GM12878 (cell line): ENCODE results near the gene PUDP. TPM values are rescaled to one million over a fixed set of nuclear protein-coding genes. Genes with fewer than 3 reads are reported as not detected.

ENCODE experiments used
- ATAC-seq: fragments of 200-7000 bp; cut with Tn5 transposase; 3 replicates; pipeline ENCODE4 v1.9.1; 2020; ENCODE audit warnings: mild to moderate bottlenecking, moderate library complexity
- BruUV-seq: library from RNA; stranded (reverse); fragments of 400-500 nt; replicated peaks from 2 replicates; lab custom pipeline; 2021; lab: Mats Ljungman, UMichigan
- CTCF ChIA-PET: fragments of 300-600 bp; sonication (Branson Sonifier 250); formaldehyde crosslinking; extraction: SDS; loops from one replicate; lab custom pipeline; 2021; ENCODE audit warnings: inconsistent platforms; lab: Yijun Ruan, JAX
- POLR2A ChIA-PET: fragments of 350-600 bp; formaldehyde crosslinking; extraction: SDS; loops from one replicate; lab custom pipeline; 2021; ENCODE audit warnings: inconsistent platforms; lab: Charles Lee
- RAD21 ChIA-PET: fragments of 300-600 bp; sonication (Branson Sonifier 250); formaldehyde crosslinking; loops from one replicate; lab custom pipeline; 2023; ENCODE audit warnings: antibody characterized with exemption; ENCODE audit not compliant: unreplicated experiment; lab: Charles Lee
- SMC1A ChIA-PET: fragments of 300-600 bp; sonication (Branson Sonifier 250); formaldehyde crosslinking; loops from one replicate; lab custom pipeline; 2023; ENCODE audit not compliant: unreplicated experiment, uncharacterized antibody; lab: Charles Lee
- DNase-seq: peaks from one replicate; pipeline ENCODE4 v3.0.0-alpha.2; 2011; ENCODE audit warnings: low read depth, low spot score
- FAIRE-seq: peaks from 3 replicates; lab custom pipeline; 2011; peaks lifted over from hg19 to GRCh38; lab: Jason Lieb, UNC
- H2AFZ ChIP-seq: 2 replicates; pipeline ENCODE4 v1.6.0; 2011; ENCODE audit warnings: low read depth, low read length, control low read depth; ENCODE audit not compliant: control insufficient read depth
- H3K27ac ChIP-seq: 2 replicates; pipeline ENCODE4 v1.5.1; 2011; ENCODE audit warnings: control low read depth; ENCODE audit not compliant: control insufficient read depth, insufficient read depth
- H3K27me3 ChIP-seq, 2 experiments: replicated peaks in 1 of 2; 2 replicates each; pipeline versions ENCODE4 v1.6.0 to v1.6.1; 2011; ENCODE audit warnings: low read length in 1 of 2; ENCODE audit not compliant: control insufficient read depth in 2 of 2, insufficient read depth in 2 of 2
- H3K36me3 ChIP-seq, 2 experiments: 2 replicates each; pipeline ENCODE4 v1.5.1; 2011; ENCODE audit warnings: low read length in 1 of 2; ENCODE audit not compliant: control insufficient read depth in 2 of 2, insufficient read depth in 2 of 2
- H3K4me1 ChIP-seq: 2 replicates; pipeline ENCODE4 v1.6.1; 2011; ENCODE audit warnings: mild to moderate bottlenecking, low read length, moderate library complexity, mixed read lengths; ENCODE audit not compliant: control insufficient read depth, insufficient read depth
- H3K4me2 ChIP-seq: 2 replicates; pipeline ENCODE4 v1.6.0; 2011; ENCODE audit warnings: control low read depth; ENCODE audit not compliant: control insufficient read depth, insufficient read depth
- H3K4me3 ChIP-seq: fragments of 200-600 bp; sonication (generic); 2 replicates; pipeline ENCODE4 v1.5.1; 2016
- H3K79me2 ChIP-seq: 2 replicates; pipeline ENCODE4 v1.6.0; 2011; ENCODE audit warnings: low read length; ENCODE audit not compliant: control insufficient read depth, insufficient read depth
- H3K9ac ChIP-seq: 2 replicates; pipeline ENCODE4 v1.8.0; 2011; ENCODE audit warnings: low read length, control low read depth, mixed read lengths; ENCODE audit not compliant: control insufficient read depth, insufficient read depth
- H3K9me3 ChIP-seq: replicated peaks from 3 replicates; pipeline ENCODE4 v1.5.1; 2011; ENCODE audit warnings: mild to moderate bottlenecking, low read length; ENCODE audit not compliant: control insufficient read depth, insufficient read depth
- H4K20me1 ChIP-seq: 2 replicates; pipeline ENCODE4 v1.6.0; 2011; ENCODE audit not compliant: control insufficient read depth, insufficient read depth
- BHLHE40 ChIP-seq, 2 experiments: fragments of 450-650 bp in 1 of 2; IDR thresholded peaks; 2 replicates each; pipeline ENCODE4 v1.6.1; 2011 to 2017; ENCODE audit warnings: low read depth in 2 of 2, borderline replicate concordance in 1 of 2, improper control_type of control experiment in 1 of 2, low read length in 1 of 2, mild to moderate bottlenecking in 1 of 2
- NFYB ChIP-seq: IDR thresholded peaks from 2 replicates; pipeline ENCODE4 v1.6.1; 2011; ENCODE audit warnings: low read depth, mild to moderate bottlenecking, low read length, improper control_type of control experiment, moderate library complexity; ENCODE audit not compliant: insufficient read depth
- PAX8 ChIP-seq: fragments of 450-650 bp; IDR thresholded peaks from 2 replicates; pipeline ENCODE4 v1.6.1; 2017; ENCODE audit warnings: mild to moderate bottlenecking, moderate library complexity
- ZNF24 ChIP-seq: fragments of 450-650 bp; IDR thresholded peaks from 2 replicates; pipeline ENCODE4 v1.6.1; 2017; ENCODE audit warnings: antibody characterized with exemption, mild to moderate bottlenecking
- WGBS: methylation state at CpG from one replicate; pipeline ENCODE4 v1.1.6; 2016; ENCODE audit warnings: low lambda C conversion rate; ENCODE audit not compliant: insufficient replicate concordance, insufficient coverage; ENCODE audit errors: missing lambda C conversion rate; 5-methylcytosine and 5-hydroxymethylcytosine counted together
- in situ Hi-C: fragments of 300-500 bp; cut with MboI; formaldehyde crosslinking; loops from 9 replicates; pipeline ENCODE4 v1.14.3; 2018; ENCODE audit warnings: mixed read lengths
- intact Hi-C: fragments of 100-400 bp; cut with micrococcal nuclease; formaldehyde crosslinking; loops from one replicate; pipeline ENCODE4 v1.14.2; 2022; ENCODE audit not compliant: unreplicated experiment
- polyA plus RNA-seq, 11 experiments: library from polyadenylated mRNA; depleted of rRNA in 4 of 11; unstranded in 6 of 11; stranded (reverse) in 5 of 11; fragments of >200 nt; fragmentation: Nextera tagmentation in 4 of 11; fragmentation: Illumina TruSeq in 1 of 11; extraction: Ambion mirVana in 4 of 11; extraction: Trizol in 1 of 11; gene quantifications; 1 replicate in 1 of 11; 2 replicates in 10 of 11; pipeline versions ENCODE4 v1.2.1 to v1.2.3, GENCODE V29; 2011 to 2016; ENCODE audit warnings: inconsistent platforms in 2 of 11, missing spikeins in 2 of 11, low read depth in 1 of 11
- total RNA-seq, 4 experiments: library from RNA; depleted of rRNA in 3 of 4; stranded (reverse); fragments of >200 nt in 3 of 4; fragmentation: Illumina TruSeq in 1 of 4; extraction: Trizol in 1 of 4; gene quantifications; 2 replicates each; pipeline versions ENCODE4 v1.2.1 to v1.2.3, GENCODE V29; 2013 to 2021

PUDP gene
- total and polyA plus RNA-seq, 10 of the 15 experiments (the other 5 are each of a cell fraction or from before 2014, with no cell fraction given): 30.8 to 83.5 (median 61.7) TPM

DNA sequence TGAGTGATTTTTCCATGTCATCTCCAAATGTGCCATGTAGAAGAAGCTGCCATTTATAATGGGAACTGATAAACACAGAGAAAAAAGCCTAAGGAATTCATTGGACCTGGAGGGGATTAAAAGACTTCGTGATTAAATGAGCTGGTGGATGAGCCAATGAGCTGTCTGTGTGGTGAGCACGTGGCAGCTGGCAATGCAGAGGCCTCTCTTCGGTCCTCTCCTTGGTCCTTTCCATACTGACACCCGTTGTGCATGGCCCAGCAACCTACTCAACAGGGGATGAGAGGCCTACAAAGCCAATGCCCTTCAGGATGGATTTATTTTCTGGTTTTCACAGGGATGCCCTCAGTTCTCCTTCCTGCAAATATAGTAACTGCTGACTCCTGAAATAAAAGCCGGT, 88.1 kb downstream of the PUDP start:
- Histone ChIP-seq H3K27ac (peak overlapping the region; percentile 72), H3K4me2 (peak overlapping the region; percentile 76), H3K4me3 (peak overlapping the region; percentile 34; the same call in 1 of the 2 replicates), H3K9ac (peak overlapping the region; percentile 33; the same call in 1 of the 2 replicates), H3K4me1 (peaks cover 25% of the 10 kb centered on the region), H3K79me2 (no peaks in the 10 kb centered on the region), H3K9me3 (no peaks in the 10 kb centered on the region), H3K27me3 (no peaks in the 10 kb centered on the region), H4K20me1 (no peaks in the 10 kb centered on the region), H2AFZ (peak overlapping the region; percentile 44), H3K36me3 (peaks cover 7 to 8% of the 10 kb centered on the region in 2 experiments; a peak in 3 of 4 replicates)
- DNase-seq (no peak), ATAC-seq (peak; percentile 13), FAIRE-seq (no peak)
- in situ Hi-C loops (loop anchor here (10.0 kb wide), 1 partner anchor 315 kb away; no protein-coding TSS in a partner anchor), intact Hi-C loops (loop anchor here (1.0 to 10.0 kb wide), 6 partner anchors 24 to 321 kb away; partner anchors contain the start of gene STS)
- ChIA-PET SMC1A (interaction anchor here (0.7 to 3.8 kb wide), 13 partner anchors 8 to 320 kb away, joined by 3 to 55 read pairs (median 6); partner anchors contain the start of gene STS), RAD21 (interaction anchor here (0.7 to 2.3 kb wide), 11 partner anchors 8 to 326 kb away, joined by 3 to 30 read pairs (median 3); partner anchors contain the start of gene STS), CTCF (interaction anchor here (0.7 to 3.3 kb wide), 10 partner anchors 8 to 321 kb away, joined by 3 to 15 read pairs (median 6); no protein-coding TSS in a partner anchor), POLR2A (interaction anchor here (1.4 kb wide), 1 partner anchor 26 kb away, joined by 3 read pairs; no protein-coding TSS in a partner anchor)
- no TSS peak for BruUV-seq
- TF ChIP-seq NFYB (peak; percentile 59), ZNF24 (no peak), BHLHE40 (IDR thresholded peaks at IDR 0.05; ENCODE audit: borderline replicate concordance in 1 of 2, low read depth in 2 of 2, low read length in 1 of 2) (no peak), PAX8 (no peak)
- 65% methylated on average over 5 of the region's 5 CpGs for WGBS
